Ecto neural progenitor cell (in vitro differentiated cells): ENCODE results near the gene ANKRD45.
"Not testable (repeated sequence)": the region's sequence is repeated elsewhere in the genome, so short reads cannot be mapped to it uniquely, and the experiment has no call there.

Experiments used
- DNase-seq: peaks from one replicate; pipeline ENCODE4 v3.0.0-alpha.2; 2018; ENCODE audit warnings: low spot score

The ANKRD45 gene

GRCh38 chr1:173642450-173643139 lies 27.1 kb downstream of the ANKRD45 start:
- DNase-seq = not testable (repeated sequence)

GRCh38 chr1:173639102-173639501 lies 30.5 kb downstream of the ANKRD45 start:
- DNase-seq = no peak

GRCh38 chr1:173638043-173639021 lies 31.3 kb downstream of the ANKRD45 start:
- DNase-seq = no peak

- peak; percentile 56 for DNase-seq
These were observed 32.2 kb downstream of the ANKRD45 start for GRCh38 chr1:173637236-173638042.

- DNase-seq = no peak
These were observed 34.5 kb downstream of the ANKRD45 start, which contains the start of gene TEX50 for GRCh38 chr1:173635116-173635515. Gene TEX50, plus strand, starts transcription at chr1:173635338. Its CDS starts 184 bp downstream, at chr1:173635522.

GRCh38 chr1:173628888-173629287 lies 40.8 kb downstream of the ANKRD45 start:
- DNase-seq = no peak

- DNase-seq = no peak
These were observed 42.4 kb downstream of the ANKRD45 start for GRCh38 chr1:173627269-173627668.

GRCh38 chr1:173616859-173617258 lies 52.8 kb downstream of the ANKRD45 start:
- DNase-seq = no peak

GRCh38 chr1:173613086-173613485 lies 56.6 kb downstream of the ANKRD45 start:
- DNase-seq = not testable (repeated sequence)

GRCh38 chr1:173608503-173609216 lies 61.0 kb downstream of the ANKRD45 start:
- DNase-seq = no peak

GRCh38 chr1:173603056-173603591 lies 66.5 kb downstream of the ANKRD45 start, which contains the start of gene SLC9C2:
Gene SLC9C2, minus strand, starts transcription at chr1:173603072. Its CDS starts 1,296 bp downstream, at chr1:173601776.
- no peak for DNase-seq

GRCh38 chr1:173601588-173601987 lies 68.1 kb downstream of the ANKRD45 start:
- DNase-seq = no peak

GRCh38 chr1:173596097-173596825 lies 73.4 kb downstream of the ANKRD45 start:
- no peak for DNase-seq

- not testable (repeated sequence) for DNase-seq
These were observed 78.5 kb downstream of the ANKRD45 start for GRCh38 chr1:173591138-173591537.

- DNase-seq = no peak
These were observed 79.1 kb downstream of the ANKRD45 start for GRCh38 chr1:173590557-173590956.

- no peak for DNase-seq
These were observed 88.1 kb downstream of the ANKRD45 start for GRCh38 chr1:173581383-173582079.

- DNase-seq = no peak
These were observed 89.0 kb downstream of the ANKRD45 start for GRCh38 chr1:173580658-173581057.

- no peak for DNase-seq
These were observed 89.6 kb downstream of the ANKRD45 start for GRCh38 chr1:173580071-173580470.

- no peak for DNase-seq
These were observed 96.1 kb downstream of the ANKRD45 start for GRCh38 chr1:173573596-173573995.
